HUES48 (cell line): ENCODE data around the gene ACTN3.

Experiments used
- H3K27ac ChIP-seq: one replicate; pipeline ENCODE4 v1.7.0; 2013; ENCODE audit warnings: low read depth, low read length, inconsistent platforms
- H3K27me3 ChIP-seq: 2 replicates; pipeline ENCODE4 v1.6.1; 2013; ENCODE audit warnings: mild to moderate bottlenecking, low read length; ENCODE audit not compliant: control insufficient read depth, insufficient read depth
- H3K36me3 ChIP-seq: 2 replicates; pipeline ENCODE4 v1.6.1; 2013; ENCODE audit warnings: low read length; ENCODE audit not compliant: control insufficient read depth, insufficient read depth
- H3K4me1 ChIP-seq: 2 replicates; pipeline ENCODE4 v1.6.1; 2013; ENCODE audit warnings: mild to moderate bottlenecking, low read length; ENCODE audit not compliant: control insufficient read depth, insufficient read depth
- H3K4me3 ChIP-seq: 2 replicates; pipeline ENCODE4 v1.5.1; 2013; ENCODE audit warnings: mild to moderate bottlenecking, low read depth, low read length
- H3K9ac ChIP-seq: 2 replicates; pipeline ENCODE4 v1.6.1; 2013; ENCODE audit warnings: mild to moderate bottlenecking, low read depth, low read length, moderate library complexity
- H3K9me3 ChIP-seq: 2 replicates; pipeline ENCODE4 v1.6.1; 2013; ENCODE audit warnings: low read length; ENCODE audit not compliant: control insufficient read depth, insufficient read depth

ACTN3 gene

DNA sequence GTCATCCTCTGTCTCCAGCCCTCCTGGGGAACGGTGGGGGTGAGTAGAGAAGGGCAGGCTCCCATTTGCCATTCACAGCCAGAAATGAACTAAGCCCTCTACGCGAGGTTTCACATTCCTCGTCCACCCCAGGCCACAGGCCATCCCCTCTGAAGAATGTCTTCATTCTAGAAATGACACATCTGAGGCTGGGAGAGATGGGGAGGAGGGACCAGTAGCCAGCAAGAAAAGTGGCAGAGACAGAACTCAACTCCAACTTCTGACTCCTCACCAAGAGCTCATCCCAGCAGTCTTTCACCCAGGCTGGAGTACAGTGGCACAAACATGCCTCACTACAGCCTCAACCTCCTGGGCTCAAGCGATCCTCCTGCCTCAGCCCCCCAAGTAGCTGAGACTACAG, 18.3 kb downstream of the ACTN3 start:
- H3K27ac ChIP-seq, result no peak overlapping the region
- H3K4me3 ChIP-seq, result no peak overlapping the region
- no peak overlapping the region for H3K9ac ChIP-seq
- H3K9me3 ChIP-seq, result no peaks in the 10 kb centered on the region
- H3K4me1 ChIP-seq, result peaks cover 6% of the 10 kb centered on the region
- H3K36me3 ChIP-seq, result peaks cover 33% of the 10 kb centered on the region
- no peaks in the 10 kb centered on the region for H3K27me3 ChIP-seq

DNA sequence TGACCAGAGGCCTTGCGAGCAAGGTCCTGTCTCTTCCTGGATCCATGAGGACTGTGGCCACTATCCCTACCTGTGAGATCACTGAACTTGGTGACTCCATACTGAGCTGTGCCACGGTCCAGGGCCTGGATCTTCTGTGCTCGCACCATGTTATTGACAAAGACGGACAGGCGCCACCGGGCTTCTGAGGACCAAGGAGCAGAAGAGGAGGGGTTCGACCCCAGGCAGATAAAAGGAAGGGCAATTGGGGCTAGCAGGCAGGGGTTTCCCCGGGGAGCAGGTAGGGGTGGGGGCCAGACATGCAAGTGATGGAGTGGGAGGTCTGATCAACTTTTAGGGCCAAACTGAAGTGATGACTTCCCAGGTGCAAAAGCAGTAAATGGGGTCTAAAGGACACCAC, 19.5 kb downstream of the ACTN3 start:
- no peak overlapping the region for H3K4me3 ChIP-seq
- H3K9ac ChIP-seq, result no peak overlapping the region
- no peaks in the 10 kb centered on the region for H3K9me3 ChIP-seq
- no peaks in the 10 kb centered on the region for H3K27me3 ChIP-seq
- H3K36me3 ChIP-seq, result peaks cover 21% of the 10 kb centered on the region
- no peak overlapping the region for H3K27ac ChIP-seq
- peaks cover 18% of the 10 kb centered on the region for H3K4me1 ChIP-seq

DNA sequence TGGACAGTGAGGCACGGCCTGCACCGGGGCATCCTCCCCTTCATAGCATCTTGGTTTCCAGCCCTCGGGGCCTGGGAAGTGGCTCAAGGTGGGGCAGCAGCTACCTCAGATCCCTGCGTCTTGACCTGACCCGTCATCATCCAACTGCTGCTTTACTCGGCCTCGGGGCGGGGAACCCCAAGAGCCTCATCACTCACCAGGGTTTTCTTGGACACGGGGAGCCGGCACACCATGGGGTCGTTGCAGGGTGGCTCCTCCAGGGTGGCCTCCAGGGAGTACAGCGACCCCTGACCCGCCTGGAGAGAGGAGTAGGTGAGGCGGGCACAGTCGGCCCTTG, 21.1 kb downstream of the ACTN3 start:
- Histone ChIP-seq H3K4me1 (peaks cover 18% of the 10 kb centered on the region), H3K4me3 (no peak overlapping the region), H3K27ac (no peak overlapping the region), H3K27me3 (no peaks in the 10 kb centered on the region), H3K9me3 (no peaks in the 10 kb centered on the region), H3K9ac (no peak overlapping the region), H3K36me3 (peaks cover 6% of the 10 kb centered on the region)

DNA sequence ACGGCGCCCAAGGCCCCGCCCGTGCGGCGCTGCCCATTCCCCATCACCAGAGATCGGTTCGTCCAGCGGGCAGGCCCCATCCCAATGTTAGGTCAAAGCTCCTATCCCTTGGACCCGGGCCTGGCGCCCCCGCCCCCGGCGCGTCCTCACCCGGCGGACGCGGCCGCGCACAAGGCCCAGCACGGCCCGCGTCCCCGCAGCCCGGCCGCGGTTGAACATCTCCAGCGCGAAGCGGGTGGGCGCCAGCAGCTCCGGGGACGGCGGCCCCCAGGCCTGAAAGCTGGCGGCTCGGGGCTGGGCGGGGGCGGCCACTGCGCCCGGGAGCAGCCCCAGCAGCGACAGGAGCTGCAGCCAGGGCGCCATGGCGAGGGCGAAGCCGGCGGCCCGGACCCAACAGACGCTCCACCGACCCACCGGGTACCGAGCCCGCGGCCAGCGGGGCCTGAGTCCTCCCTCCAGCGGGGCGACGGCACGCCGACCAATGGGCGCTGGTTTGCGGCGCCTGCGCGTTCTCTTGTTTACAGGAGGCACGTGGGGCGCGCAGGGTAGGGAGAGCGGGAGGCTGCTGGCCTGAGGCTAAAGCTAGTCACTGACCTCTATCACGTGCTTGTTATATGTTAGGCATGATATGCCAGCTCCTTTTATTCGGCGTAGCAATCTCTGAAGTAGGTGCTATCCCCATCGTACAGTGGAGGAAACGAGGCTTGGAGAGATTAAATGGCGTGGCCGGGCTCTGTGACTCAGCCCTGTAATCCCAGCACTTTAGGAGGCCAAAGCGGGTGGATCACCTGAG, 21.6 kb downstream of the ACTN3 start, which contains the start of gene CTSF:
CTSF (minus strand) TSS at position 483 of the 793 bp plus-strand sequence; CDS start at position 363, 120 bp downstream.
- Histone ChIP-seq H3K9ac (no peak within 1 kb of the TSS), H3K27me3 (no peaks in the 10 kb centered on the region), H3K9me3 (no peaks in the 10 kb centered on the region), H3K27ac (peak within 1 kb of the TSS; percentile 33), H3K4me3 (no peak within 1 kb of the TSS), H3K36me3 (peaks cover 1% of the 10 kb centered on the region; the same call in 1 of the 2 replicates), H3K4me1 (peaks cover 18% of the 10 kb centered on the region)

DNA sequence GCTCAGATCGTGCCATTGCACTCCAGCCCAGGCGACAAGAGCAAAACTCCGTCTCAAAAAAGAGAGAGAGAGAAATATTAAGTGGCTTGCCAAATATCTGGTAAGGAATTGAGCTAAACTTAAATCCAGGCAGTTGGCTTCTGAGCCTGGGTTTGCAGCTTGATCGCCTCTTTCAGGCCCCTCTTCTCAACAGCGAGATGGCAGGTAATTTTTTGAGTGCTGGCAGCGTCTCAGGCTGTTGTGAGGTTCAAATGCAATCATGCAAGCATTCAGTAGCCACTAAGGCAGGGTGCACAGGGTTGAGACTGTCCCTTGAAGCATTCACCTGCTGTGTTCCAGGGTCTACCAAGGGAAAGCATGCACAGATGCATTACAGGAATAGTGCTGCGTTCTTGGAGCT, 22.4 kb downstream of the ACTN3 start:
- Histone ChIP-seq H3K36me3 (no peaks in the 10 kb centered on the region), H3K27ac (peak overlapping the region; percentile 33), H3K9me3 (peaks cover 3% of the 10 kb centered on the region; the same call in 1 of the 2 replicates), H3K27me3 (no peaks in the 10 kb centered on the region), H3K4me3 (no peak overlapping the region), H3K4me1 (peaks cover 18% of the 10 kb centered on the region), H3K9ac (no peak overlapping the region)

DNA sequence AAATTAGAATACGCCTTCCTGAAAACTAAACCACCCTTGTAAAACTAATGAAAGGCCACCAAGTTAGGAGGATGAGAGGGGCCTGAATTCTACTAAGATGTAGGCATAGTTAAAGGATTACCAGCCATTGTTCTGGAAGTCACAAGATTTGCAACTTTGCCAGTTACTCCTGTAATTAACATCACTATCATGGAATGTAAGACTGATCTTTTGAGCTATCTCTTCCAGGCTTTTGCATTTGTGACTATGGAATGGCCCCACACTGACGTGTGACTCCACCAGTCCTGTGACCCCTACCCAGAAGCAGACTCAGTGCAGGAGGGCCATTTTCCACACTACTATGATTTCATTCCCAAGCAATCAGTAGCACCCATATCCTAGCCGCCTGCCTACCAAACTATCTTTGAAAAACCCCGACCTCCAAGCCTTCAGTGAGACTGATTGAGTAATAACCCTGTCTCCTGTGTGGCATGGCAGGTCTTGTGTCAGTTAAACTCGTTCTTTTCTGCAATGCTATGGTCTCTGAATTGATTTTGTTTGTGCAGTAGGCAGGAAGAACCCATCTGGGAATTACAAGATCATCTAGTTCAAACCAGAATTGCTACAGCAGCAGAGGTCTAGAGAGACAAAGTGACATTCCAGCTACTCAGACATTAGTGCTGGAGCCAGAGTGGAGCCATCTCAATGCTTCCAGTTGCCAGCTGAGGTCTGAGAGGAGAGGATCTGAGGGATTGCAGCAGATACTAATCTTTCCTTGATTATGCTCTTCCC, 23.6 kb downstream of the ACTN3 start:
- Histone ChIP-seq H3K9ac (peak overlapping the region; percentile 46), H3K27ac (peak overlapping the region; percentile 94), H3K4me3 (no peak overlapping the region), H3K27me3 (no peaks in the 10 kb centered on the region), H3K9me3 (peaks cover 3% of the 10 kb centered on the region; the same call in 1 of the 2 replicates), H3K36me3 (no peaks in the 10 kb centered on the region), H3K4me1 (peaks cover 18% of the 10 kb centered on the region)

DNA sequence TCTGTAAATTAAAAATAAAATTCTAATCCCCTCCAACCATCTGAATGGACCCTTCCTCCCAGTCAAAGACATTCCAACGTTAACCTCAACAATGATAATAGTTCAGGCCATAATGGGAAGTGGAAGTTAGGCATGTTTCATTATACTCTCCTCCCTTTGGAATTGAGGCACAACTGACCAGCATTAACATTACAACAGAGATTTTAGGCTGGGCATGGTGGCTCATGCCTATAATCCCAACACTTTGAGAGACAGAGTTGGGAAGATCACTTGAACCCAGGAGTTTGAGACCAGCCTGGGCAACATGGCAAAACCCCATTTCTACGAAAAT, 24.1 kb downstream of the ACTN3 start:
- no peaks in the 10 kb centered on the region for H3K36me3 ChIP-seq
- H3K4me3 ChIP-seq, result no peak overlapping the region
- H3K27me3 ChIP-seq, result no peaks in the 10 kb centered on the region
- H3K9me3 ChIP-seq, result peaks cover 3% of the 10 kb centered on the region; the same call in 1 of the 2 replicates
- peak overlapping the region; percentile 94 for H3K27ac ChIP-seq
- peaks cover 18% of the 10 kb centered on the region for H3K4me1 ChIP-seq
- peak overlapping the region; percentile 46; the same call in 1 of the 2 replicates for H3K9ac ChIP-seq

DNA sequence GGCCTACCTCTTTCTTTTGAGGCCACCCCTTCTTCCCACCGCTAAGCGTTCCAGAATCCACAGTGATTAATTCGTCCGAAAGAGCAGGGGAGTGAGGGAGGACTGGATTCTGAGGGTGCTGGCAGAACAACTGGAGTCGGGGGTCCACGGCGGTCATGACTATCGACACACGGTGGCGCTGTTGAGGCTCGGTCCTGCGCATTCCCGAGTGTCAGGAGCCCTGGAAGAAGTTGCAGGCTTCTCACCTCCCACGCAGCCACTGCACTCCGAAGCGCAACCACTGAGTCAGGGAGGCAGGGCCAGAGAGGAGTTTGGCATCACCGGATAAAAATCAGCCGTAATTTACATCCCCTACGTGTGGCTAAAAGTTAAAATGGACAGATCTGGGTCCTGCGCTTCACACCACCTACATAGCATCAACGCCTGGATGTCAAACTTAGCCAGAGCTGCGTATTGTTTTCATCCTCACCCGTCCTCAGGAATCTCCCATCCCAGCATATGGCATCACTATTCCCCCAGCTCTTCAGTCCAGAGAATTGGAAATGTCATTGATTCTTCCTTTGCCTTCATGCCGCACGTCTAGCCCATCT, 32.4 kb downstream of the ACTN3 start:
- no peak overlapping the region for H3K27ac ChIP-seq
- no peaks in the 10 kb centered on the region for H3K36me3 ChIP-seq
- no peak overlapping the region for H3K9ac ChIP-seq
- H3K4me1 ChIP-seq, result no peaks in the 10 kb centered on the region
- H3K4me3 ChIP-seq, result no peak overlapping the region
- no peaks in the 10 kb centered on the region for H3K27me3 ChIP-seq
- peaks cover 11% of the 10 kb centered on the region; the same call in 1 of the 2 replicates for H3K9me3 ChIP-seq

DNA sequence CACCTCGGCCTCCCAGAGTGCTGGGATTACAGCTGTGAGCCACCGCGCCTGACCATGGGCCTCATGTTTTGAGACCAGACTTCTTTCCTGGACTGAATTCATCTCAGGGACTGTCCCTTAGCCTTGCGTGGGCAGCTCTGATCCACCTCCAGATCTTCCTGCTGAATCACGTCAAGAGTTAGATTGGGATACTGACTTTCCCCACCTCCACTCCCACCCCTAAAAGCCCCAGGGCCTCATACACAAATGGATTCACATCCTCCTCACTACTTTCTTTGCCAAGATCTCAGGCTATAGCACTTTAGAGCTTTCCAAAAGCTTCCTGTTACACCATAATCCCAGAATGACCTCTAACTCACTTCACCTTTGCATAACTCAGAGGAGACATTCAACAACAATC, 34.1 kb downstream of the ACTN3 start:
- H3K27me3 ChIP-seq, result no peaks in the 10 kb centered on the region
- H3K9me3 ChIP-seq, result 0 out of 2 replicates have a peak, but pooled peaks cover 13% of the 10 kb centered on the region

DNA sequence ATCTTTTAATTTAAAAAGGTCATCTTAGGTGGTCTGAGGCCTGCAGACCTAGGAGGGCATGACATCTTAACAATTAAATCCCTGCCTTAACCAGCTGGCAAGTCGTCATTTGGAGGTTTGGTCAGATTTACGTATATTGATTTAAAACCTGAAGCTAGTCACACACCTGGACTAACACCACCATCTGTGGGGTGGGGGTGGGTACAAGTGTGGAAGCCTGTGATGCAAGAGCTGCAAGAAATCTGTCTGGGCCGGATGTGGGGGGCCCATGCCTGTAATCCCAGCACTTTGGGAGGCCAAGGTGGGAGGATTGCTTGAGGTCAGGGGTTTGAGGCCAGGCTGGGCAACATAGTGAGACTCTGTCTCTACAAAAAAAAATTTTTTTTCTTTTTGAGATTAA, 34.6 kb downstream of the ACTN3 start:
- Histone ChIP-seq H3K27me3 (no peaks in the 10 kb centered on the region), H3K4me3 (no peak overlapping the region), H3K9me3 (peaks cover 17% of the 10 kb centered on the region; the same call in 1 of the 2 replicates), H3K4me1 (no peaks in the 10 kb centered on the region), H3K36me3 (no peaks in the 10 kb centered on the region), H3K9ac (no peak overlapping the region), H3K27ac (no peak overlapping the region)

More for the DNA sequence above, 34.1 kb downstream of the ACTN3 start:
- no peak overlapping the region for H3K9ac ChIP-seq
- no peaks in the 10 kb centered on the region for H3K36me3 ChIP-seq
- no peak overlapping the region for H3K4me3 ChIP-seq
- no peaks in the 10 kb centered on the region for H3K4me1 ChIP-seq
- H3K27ac ChIP-seq, result no peak overlapping the region
